HepG2 (cell line): ENCODE measurements around the gene NAV2. TPM values are rescaled to one million over a fixed set of nuclear protein-coding genes. Genes with fewer than 3 reads are reported as not detected.

ENCODE experiments used
- CAMTA2 ChIP-seq: sonication (generic); formaldehyde crosslinking; IDR thresholded peaks from 2 replicates; pipeline ENCODE4 v1.4.0; 2020; ENCODE audit warnings: mild to moderate bottlenecking, missing genetic modification reagents, borderline replicate concordance
- HNRNPH1 ChIP-seq: fragments of 200-400 bp; formaldehyde crosslinking; optimal IDR thresholded peaks from 2 replicates; pipeline ENCODE3; 2017; ENCODE audit warnings: mild to moderate bottlenecking, low read depth, low read length
- MEIS1 ChIP-seq: sonication (generic); formaldehyde crosslinking; IDR thresholded peaks from 2 replicates; pipeline ENCODE4 v1.9.0; 2021; ENCODE audit warnings: mild to moderate bottlenecking, missing genetic modification reagents, moderate library complexity, borderline replicate concordance
- NFKB2 ChIP-seq: sonication (generic); formaldehyde crosslinking; IDR thresholded peaks from 2 replicates; pipeline ENCODE4 v1.4.0; 2020; ENCODE audit warnings: missing genetic modification reagents, borderline replicate concordance
- POLR2AphosphoS2 ChIP-seq: IDR thresholded peaks from 2 replicates; pipeline ENCODE4 v1.6.1; 2011; ENCODE audit warnings: low read depth, low read length, improper control_type of control experiment
- SP1 ChIP-seq, 2 experiments: fragments of 450-650 bp in 1 of 2; sonication (generic) in 1 of 2; formaldehyde crosslinking in 1 of 2; IDR thresholded peaks; 2 replicates each; pipeline versions ENCODE4 v1.4.0 to v1.6.1; 2016 to 2020; ENCODE audit warnings: missing genetic modification reagents in 1 of 2
- SP140L ChIP-seq: sonication (generic); formaldehyde crosslinking; IDR thresholded peaks from 2 replicates; pipeline ENCODE4 v1.4.0; 2020; ENCODE audit warnings: missing genetic modification reagents, borderline replicate concordance
- SRSF1 ChIP-seq: fragments of 200-400 bp; formaldehyde crosslinking; optimal IDR thresholded peaks from 2 replicates; pipeline ENCODE3; 2017; ENCODE audit warnings: mild to moderate bottlenecking, low read depth, low read length, moderate library complexity
- ZNF484 ChIP-seq: sonication (generic); formaldehyde crosslinking; IDR thresholded peaks from 2 replicates; pipeline ENCODE4 v1.5.1; 2020; ENCODE audit warnings: mild to moderate bottlenecking, low read depth, missing genetic modification reagents, borderline replicate concordance
- ZNF557 ChIP-seq: sonication (generic); formaldehyde crosslinking; IDR thresholded peaks from 2 replicates; pipeline ENCODE4 v1.4.0; 2020; ENCODE audit warnings: missing genetic modification reagents
- ZNF670 ChIP-seq: sonication (generic); formaldehyde crosslinking; IDR thresholded peaks from 2 replicates; pipeline ENCODE4 v1.8.0; 2022; ENCODE audit warnings: mild to moderate bottlenecking, missing genetic modification reagents, borderline replicate concordance
- ZNF776 ChIP-seq: sonication (generic); formaldehyde crosslinking; IDR thresholded peaks from 2 replicates; pipeline ENCODE4 v1.4.0; 2020; ENCODE audit warnings: mild to moderate bottlenecking, missing genetic modification reagents
- polyA plus RNA-seq, 8 experiments: library from polyadenylated mRNA; depleted of rRNA in 3 of 8; stranded (reverse) in 7 of 8; unstranded in 1 of 8; fragments of >200 nt; fragmentation: Illumina TruSeq in 4 of 8; extraction: Trizol in 4 of 8; gene quantifications; 2 replicates each; pipeline versions ENCODE4 v1.2.1 to v1.2.3, GENCODE V29; 2011 to 2016; ENCODE audit warnings: low read depth in 4 of 8, missing spikeins in 1 of 8, mixed read lengths in 1 of 8; ENCODE audit not compliant: insufficient read depth in 1 of 8
- total RNA-seq, 5 experiments: library from RNA; depleted of rRNA; stranded (reverse); fragments of >200 nt; fragmentation: Illumina TruSeq; extraction: Trizol; gene quantifications; 2 replicates each; pipeline ENCODE4 v1.2.3, GENCODE V29; 2016; ENCODE audit warnings: low read depth in 1 of 5
- TF ChIP-seq, protein P1 (sequence below): IDR thresholded peaks from 2 replicates; pipeline ENCODE4 v1.6.1; 2016; ENCODE audit warnings: control low read depth
- TF ChIP-seq, protein P2 (sequence below): sonication (generic); formaldehyde crosslinking; IDR thresholded peaks from 2 replicates; pipeline ENCODE4 v1.4.0; 2020; ENCODE audit warnings: missing genetic modification reagents
- TF ChIP-seq, protein P3 (sequence below): sonication (generic); formaldehyde crosslinking; IDR thresholded peaks from 2 replicates; pipeline ENCODE4 v1.5.1; 2020; ENCODE audit warnings: missing genetic modification reagents, mild to moderate bottlenecking, borderline replicate concordance
- TF ChIP-seq, protein P4 (sequence below): sonication (generic); formaldehyde crosslinking; IDR thresholded peaks from 2 replicates; pipeline ENCODE4 v1.4.0; 2020; ENCODE audit warnings: low read depth, mild to moderate bottlenecking, missing genetic modification reagents
- TF ChIP-seq, protein P5 (sequence below): fragments of 450-650 bp; IDR thresholded peaks from 2 replicates; pipeline ENCODE4 v1.6.1; 2017

NAV2 gene
- total and polyA plus RNA-seq, 2 of the 13 experiments (the other 11 are each of a cell fraction or from before 2014, with no cell fraction given), result 9.3 to 34.6 TPM

DNA sequence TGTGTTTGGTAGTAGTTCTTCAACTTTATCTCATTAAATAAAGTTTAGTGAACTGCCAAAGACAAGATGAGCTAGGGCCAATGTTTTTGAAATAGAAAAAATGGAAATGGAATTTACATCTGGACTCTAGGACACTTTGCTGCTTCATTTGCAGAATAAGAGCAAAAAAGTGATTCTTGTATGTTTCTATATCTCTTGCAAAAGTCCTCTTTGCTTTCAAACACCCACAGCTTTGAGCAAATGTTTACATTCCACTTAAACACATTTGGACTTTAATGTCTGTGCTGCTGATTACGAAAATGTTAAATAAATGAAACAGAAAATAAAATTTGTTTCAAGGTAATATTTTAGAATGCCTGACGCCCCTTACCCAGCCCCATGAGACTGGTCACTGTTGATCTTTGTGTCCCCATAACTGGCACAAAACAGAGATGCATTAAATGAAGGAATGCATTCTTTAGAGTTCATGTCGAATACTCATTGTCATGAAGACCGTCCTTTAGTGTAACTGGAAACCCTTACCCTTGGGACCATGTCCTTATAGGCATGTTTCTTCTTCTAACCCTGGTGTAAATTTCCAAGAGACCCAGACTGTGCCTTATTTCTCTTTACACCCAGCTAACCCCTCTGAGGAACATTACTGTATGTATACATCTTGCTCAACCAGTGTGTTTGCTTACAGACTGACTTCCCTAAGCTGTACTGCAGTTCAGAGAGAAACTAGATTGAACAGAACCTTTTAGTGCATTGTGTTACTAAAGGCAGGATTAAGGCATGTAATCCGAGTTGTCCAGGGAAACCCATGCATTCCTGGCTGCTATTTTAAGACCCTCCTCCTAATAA is 199.7 kb downstream of the NAV2 start (continued):
- TF ChIP-seq, protein P1, sequence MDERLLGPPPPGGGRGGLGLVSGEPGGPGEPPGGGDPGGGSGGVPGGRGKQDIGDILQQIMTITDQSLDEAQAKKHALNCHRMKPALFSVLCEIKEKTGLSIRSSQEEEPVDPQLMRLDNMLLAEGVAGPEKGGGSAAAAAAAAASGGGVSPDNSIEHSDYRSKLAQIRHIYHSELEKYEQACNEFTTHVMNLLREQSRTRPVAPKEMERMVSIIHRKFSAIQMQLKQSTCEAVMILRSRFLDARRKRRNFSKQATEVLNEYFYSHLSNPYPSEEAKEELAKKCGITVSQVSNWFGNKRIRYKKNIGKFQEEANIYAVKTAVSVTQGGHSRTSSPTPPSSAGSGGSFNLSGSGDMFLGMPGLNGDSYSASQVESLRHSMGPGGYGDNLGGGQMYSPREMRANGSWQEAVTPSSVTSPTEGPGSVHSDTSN (CRISPR knock-in tag), result no peak
- TF ChIP-seq, protein P2, sequence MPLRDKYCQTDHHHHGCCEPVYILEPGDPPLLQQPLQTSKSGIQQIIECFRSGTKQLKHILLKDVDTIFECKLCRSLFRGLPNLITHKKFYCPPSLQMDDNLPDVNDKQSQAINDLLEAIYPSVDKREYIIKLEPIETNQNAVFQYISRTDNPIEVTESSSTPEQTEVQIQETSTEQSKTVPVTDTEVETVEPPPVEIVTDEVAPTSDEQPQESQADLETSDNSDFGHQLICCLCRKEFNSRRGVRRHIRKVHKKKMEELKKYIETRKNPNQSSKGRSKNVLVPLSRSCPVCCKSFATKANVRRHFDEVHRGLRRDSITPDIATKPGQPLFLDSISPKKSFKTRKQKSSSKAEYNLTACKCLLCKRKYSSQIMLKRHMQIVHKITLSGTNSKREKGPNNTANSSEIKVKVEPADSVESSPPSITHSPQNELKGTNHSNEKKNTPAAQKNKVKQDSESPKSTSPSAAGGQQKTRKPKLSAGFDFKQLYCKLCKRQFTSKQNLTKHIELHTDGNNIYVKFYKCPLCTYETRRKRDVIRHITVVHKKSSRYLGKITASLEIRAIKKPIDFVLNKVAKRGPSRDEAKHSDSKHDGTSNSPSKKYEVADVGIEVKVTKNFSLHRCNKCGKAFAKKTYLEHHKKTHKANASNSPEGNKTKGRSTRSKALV (CRISPR knock-in tag), result no peak
- TF ChIP-seq, protein P3, sequence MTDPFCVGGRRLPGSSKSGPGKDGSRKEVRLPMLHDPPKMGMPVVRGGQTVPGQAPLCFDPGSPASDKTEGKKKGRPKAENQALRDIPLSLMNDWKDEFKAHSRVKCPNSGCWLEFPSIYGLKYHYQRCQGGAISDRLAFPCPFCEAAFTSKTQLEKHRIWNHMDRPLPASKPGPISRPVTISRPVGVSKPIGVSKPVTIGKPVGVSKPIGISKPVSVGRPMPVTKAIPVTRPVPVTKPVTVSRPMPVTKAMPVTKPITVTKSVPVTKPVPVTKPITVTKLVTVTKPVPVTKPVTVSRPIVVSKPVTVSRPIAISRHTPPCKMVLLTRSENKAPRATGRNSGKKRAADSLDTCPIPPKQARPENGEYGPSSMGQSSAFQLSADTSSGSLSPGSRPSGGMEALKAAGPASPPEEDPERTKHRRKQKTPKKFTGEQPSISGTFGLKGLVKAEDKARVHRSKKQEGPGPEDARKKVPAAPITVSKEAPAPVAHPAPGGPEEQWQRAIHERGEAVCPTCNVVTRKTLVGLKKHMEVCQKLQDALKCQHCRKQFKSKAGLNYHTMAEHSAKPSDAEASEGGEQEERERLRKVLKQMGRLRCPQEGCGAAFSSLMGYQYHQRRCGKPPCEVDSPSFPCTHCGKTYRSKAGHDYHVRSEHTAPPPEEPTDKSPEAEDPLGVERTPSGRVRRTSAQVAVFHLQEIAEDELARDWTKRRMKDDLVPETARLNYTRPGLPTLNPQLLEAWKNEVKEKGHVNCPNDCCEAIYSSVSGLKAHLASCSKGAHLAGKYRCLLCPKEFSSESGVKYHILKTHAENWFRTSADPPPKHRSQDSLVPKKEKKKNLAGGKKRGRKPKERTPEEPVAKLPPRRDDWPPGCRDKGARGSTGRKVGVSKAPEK (CRISPR knock-in tag), result no peak
- TF ChIP-seq SRSF1 (no peak), ZNF484 (CRISPR knock-in tag) (no peak), SP140L (no peak), ZNF776 (CRISPR knock-in tag) (no peak), NFKB2 (CRISPR knock-in tag) (no peak), ZNF670 (no peak), ZNF557 (CRISPR knock-in tag) (no peak), POLR2AphosphoS2 (no peak), MEIS1 (CRISPR knock-in tag) (no peak), CAMTA2 (no peak), SP1 (IDR thresholded peaks at IDR 0.05) (no peak), SP1 (CRISPR knock-in tag; IDR thresholded peaks at IDR 0.05) (no peak), HNRNPH1 (no peak)
- TF ChIP-seq, protein P4, sequence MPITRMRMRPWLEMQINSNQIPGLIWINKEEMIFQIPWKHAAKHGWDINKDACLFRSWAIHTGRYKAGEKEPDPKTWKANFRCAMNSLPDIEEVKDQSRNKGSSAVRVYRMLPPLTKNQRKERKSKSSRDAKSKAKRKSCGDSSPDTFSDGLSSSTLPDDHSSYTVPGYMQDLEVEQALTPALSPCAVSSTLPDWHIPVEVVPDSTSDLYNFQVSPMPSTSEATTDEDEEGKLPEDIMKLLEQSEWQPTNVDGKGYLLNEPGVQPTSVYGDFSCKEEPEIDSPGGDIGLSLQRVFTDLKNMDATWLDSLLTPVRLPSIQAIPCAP (CRISPR knock-in tag), result no peak
- TF ChIP-seq, protein P5, sequence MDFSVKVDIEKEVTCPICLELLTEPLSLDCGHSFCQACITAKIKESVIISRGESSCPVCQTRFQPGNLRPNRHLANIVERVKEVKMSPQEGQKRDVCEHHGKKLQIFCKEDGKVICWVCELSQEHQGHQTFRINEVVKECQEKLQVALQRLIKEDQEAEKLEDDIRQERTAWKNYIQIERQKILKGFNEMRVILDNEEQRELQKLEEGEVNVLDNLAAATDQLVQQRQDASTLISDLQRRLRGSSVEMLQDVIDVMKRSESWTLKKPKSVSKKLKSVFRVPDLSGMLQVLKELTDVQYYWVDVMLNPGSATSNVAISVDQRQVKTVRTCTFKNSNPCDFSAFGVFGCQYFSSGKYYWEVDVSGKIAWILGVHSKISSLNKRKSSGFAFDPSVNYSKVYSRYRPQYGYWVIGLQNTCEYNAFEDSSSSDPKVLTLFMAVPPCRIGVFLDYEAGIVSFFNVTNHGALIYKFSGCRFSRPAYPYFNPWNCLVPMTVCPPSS, result no peak
